GM23338 (cell line): Measurements from ENCODE around the gene NFE2. TPM values are rescaled to one million over a fixed set of nuclear protein-coding genes. Genes with fewer than 3 reads are reported as not detected.

Source experiments
- ATAC-seq: fragments of 200-7000 bp; cut with Tn5 transposase; 3 replicates; pipeline ENCODE4 v1.9.1; 2020
- DNase-seq: peaks from one replicate; pipeline ENCODE4 v3.0.0-alpha.2; 2015; ENCODE audit warnings: low spot score
- H2AFZ ChIP-seq: fragments of 200-600 bp; sonication (generic); 2 replicates; pipeline ENCODE4 v1.8.0; 2016; ENCODE audit warnings: antibody characterized with exemption, mild to moderate bottlenecking, moderate library complexity
- H3F3A ChIP-seq: fragments of 200-600 bp; sonication (generic); replicated peaks from 2 replicates; pipeline ENCODE4 v1.8.0; 2017; ENCODE audit warnings: antibody characterized with exemption, mixed run types, low read depth
- H3K27ac ChIP-seq: fragments of 200-600 bp; sonication (generic); 2 replicates; pipeline ENCODE4 v1.6.1; 2016; ENCODE audit warnings: low read depth
- H3K27me3 ChIP-seq: fragments of 200-600 bp; sonication (generic); 2 replicates; pipeline ENCODE4 v1.8.0; 2016; ENCODE audit warnings: mild to moderate bottlenecking, mixed run types, moderate library complexity; ENCODE audit not compliant: insufficient read depth
- H3K36me3 ChIP-seq: fragments of 200-600 bp; sonication (generic); 2 replicates; pipeline ENCODE4 v1.8.0; 2016; ENCODE audit warnings: mild to moderate bottlenecking; ENCODE audit not compliant: insufficient read depth
- H3K4me1 ChIP-seq: fragments of 200-600 bp; sonication (generic); 2 replicates; pipeline ENCODE4 v1.8.0; 2016; ENCODE audit warnings: mild to moderate bottlenecking, moderate library complexity; ENCODE audit not compliant: insufficient read depth
- H3K4me2 ChIP-seq: fragments of 200-600 bp; sonication (generic); 2 replicates; pipeline ENCODE4 v1.7.1; 2017; ENCODE audit warnings: mixed run types
- H3K4me3 ChIP-seq: fragments of 200-600 bp; sonication (generic); 2 replicates; pipeline ENCODE4 v1.6.1; 2016; ENCODE audit warnings: mixed run types
- H3K79me2 ChIP-seq: fragments of 200-600 bp; sonication (generic); replicated peaks from 2 replicates; pipeline ENCODE4 v1.8.0; 2017; ENCODE audit warnings: mild to moderate bottlenecking; ENCODE audit not compliant: insufficient read depth
- H3K9me2 ChIP-seq: fragments of 200-600 bp; sonication (generic); 2 replicates; pipeline ENCODE4 v1.8.0; 2017; ENCODE audit not compliant: insufficient read depth
- H4K20me1 ChIP-seq: fragments of 200-600 bp; sonication (generic); replicated peaks from 2 replicates; pipeline ENCODE4 v1.8.0; 2017; ENCODE audit warnings: mild to moderate bottlenecking; ENCODE audit not compliant: insufficient read depth
- H3K27ac Mint-ChIP-seq: 2 replicates; pipeline ENCODE4 v1.8.0; 2020; ENCODE audit warnings: inconsistent platforms, mild to moderate bottlenecking, moderate library complexity, mixed read lengths
- H3K27me3 Mint-ChIP-seq: 3 replicates; pipeline ENCODE4 v1.8.0; 2022; ENCODE audit warnings: low read depth, mild to moderate bottlenecking, moderate library complexity, mixed read lengths, inconsistent platforms; ENCODE audit not compliant: insufficient read depth, poor library complexity
- H3K36me3 Mint-ChIP-seq: 3 replicates; pipeline ENCODE4 v1.8.0; 2021; ENCODE audit warnings: low read depth, mild to moderate bottlenecking, inconsistent platforms, moderate library complexity, mixed read lengths
- H3K4me1 Mint-ChIP-seq: 3 replicates; pipeline ENCODE4 v1.8.0; 2020; ENCODE audit warnings: mild to moderate bottlenecking, inconsistent platforms, mixed read lengths
- H3K4me3 Mint-ChIP-seq: 3 replicates; pipeline ENCODE4 v1.8.0; 2021; ENCODE audit warnings: moderate library complexity, mild to moderate bottlenecking, inconsistent platforms, mixed read lengths
- H3K9me3 Mint-ChIP-seq: 3 replicates; pipeline ENCODE4 v1.8.0; 2020; ENCODE audit warnings: moderate library complexity, mild to moderate bottlenecking, inconsistent platforms, mixed read lengths
- CREB1 ChIP-seq: fragments of 250-450 bp; sonication (Bioruptor Pico); IDR thresholded peaks from 2 replicates; pipeline ENCODE4 v1.5.0; 2020; ENCODE audit warnings: low read depth, mild to moderate bottlenecking, moderate library complexity
- CTCF ChIP-seq, 2 experiments: fragments of 200-600 bp in 1 of 2; sonication (generic) in 1 of 2; conservative IDR thresholded peaks; 2 replicates each; pipeline versions ENCODE4 v1.5.1 to v1.6.1; 2016 to 2017; ENCODE audit warnings: antibody characterized with exemption in 2 of 2, low read depth in 2 of 2, mild to moderate bottlenecking in 2 of 2, moderate library complexity in 1 of 2
- EZH2 ChIP-seq: fragments of 200-600 bp; sonication (generic); IDR thresholded peaks from one replicate; pipeline ENCODE4 v1.8.0; 2017; ENCODE audit warnings: antibody characterized with exemption, mild to moderate bottlenecking, low read depth; ENCODE audit not compliant: unreplicated experiment
- EZH2phosphoT487 ChIP-seq: fragments of 200-600 bp; sonication (generic); IDR thresholded peaks from one replicate; pipeline ENCODE4 v1.8.1; 2018; ENCODE audit warnings: antibody characterized with exemption; ENCODE audit not compliant: unreplicated experiment
- JUNB ChIP-seq: IDR thresholded peaks from one replicate; pipeline ENCODE4 v1.6.1; 2016; ENCODE audit warnings: antibody characterized with exemption; ENCODE audit not compliant: unreplicated experiment
- NANOG ChIP-seq: IDR thresholded peaks from 2 replicates; pipeline ENCODE4 v1.6.1; 2016; ENCODE audit warnings: antibody characterized with exemption, borderline replicate concordance
- POLR2AphosphoS5 ChIP-seq: IDR thresholded peaks from 2 replicates; pipeline ENCODE4 v1.6.1; 2016; ENCODE audit warnings: antibody characterized with exemption, low read depth
- REST ChIP-seq: IDR thresholded peaks from one replicate; pipeline ENCODE4 v1.6.1; 2018; ENCODE audit warnings: antibody characterized with exemption; ENCODE audit not compliant: unreplicated experiment
- STAT1 ChIP-seq: IDR thresholded peaks from one replicate; pipeline ENCODE4 v1.6.1; 2016; ENCODE audit warnings: antibody characterized with exemption; ENCODE audit not compliant: unreplicated experiment
- ZNF114 ChIP-seq: fragments of 250-450 bp; sonication (Bioruptor Pico); IDR thresholded peaks from 2 replicates; pipeline ENCODE4 v1.5.0; 2020; ENCODE audit warnings: mild to moderate bottlenecking, moderate library complexity
- ZNF331 ChIP-seq: fragments of 250-450 bp; sonication (Bioruptor Pico); IDR thresholded peaks from 2 replicates; pipeline ENCODE4 v1.5.0; 2020; ENCODE audit warnings: low read depth, mild to moderate bottlenecking, moderate library complexity
- polyA plus RNA-seq: library from polyadenylated mRNA; unstranded; fragments of >200 nt; fragmentation: Nextera tagmentation; extraction: Ambion mirVana; gene quantifications from 2 replicates; pipeline ENCODE4 v1.2.1, GENCODE V29; 2016
- total RNA-seq: library from RNA; depleted of rRNA; stranded (reverse); fragments of >200 nt; shearing (Covaris generic); gene quantifications from 2 replicates; pipeline ENCODE4 v1.2.3, GENCODE V29; 2014
- TF ChIP-seq, protein P1 (sequence below): fragments of 250-450 bp; sonication (Bioruptor Pico); IDR thresholded peaks from 2 replicates; pipeline ENCODE4 v1.5.0; 2020; ENCODE audit warnings: mild to moderate bottlenecking, moderate library complexity
- TF ChIP-seq, protein P2 (sequence below): IDR thresholded peaks from 2 replicates; pipeline ENCODE4 v1.6.1; 2016; ENCODE audit warnings: antibody characterized with exemption

Gene NFE2
- total and polyA plus RNA-seq, 2 experiments from 2014 or later, result 1.3 to 1.8 TPM

DNA sequence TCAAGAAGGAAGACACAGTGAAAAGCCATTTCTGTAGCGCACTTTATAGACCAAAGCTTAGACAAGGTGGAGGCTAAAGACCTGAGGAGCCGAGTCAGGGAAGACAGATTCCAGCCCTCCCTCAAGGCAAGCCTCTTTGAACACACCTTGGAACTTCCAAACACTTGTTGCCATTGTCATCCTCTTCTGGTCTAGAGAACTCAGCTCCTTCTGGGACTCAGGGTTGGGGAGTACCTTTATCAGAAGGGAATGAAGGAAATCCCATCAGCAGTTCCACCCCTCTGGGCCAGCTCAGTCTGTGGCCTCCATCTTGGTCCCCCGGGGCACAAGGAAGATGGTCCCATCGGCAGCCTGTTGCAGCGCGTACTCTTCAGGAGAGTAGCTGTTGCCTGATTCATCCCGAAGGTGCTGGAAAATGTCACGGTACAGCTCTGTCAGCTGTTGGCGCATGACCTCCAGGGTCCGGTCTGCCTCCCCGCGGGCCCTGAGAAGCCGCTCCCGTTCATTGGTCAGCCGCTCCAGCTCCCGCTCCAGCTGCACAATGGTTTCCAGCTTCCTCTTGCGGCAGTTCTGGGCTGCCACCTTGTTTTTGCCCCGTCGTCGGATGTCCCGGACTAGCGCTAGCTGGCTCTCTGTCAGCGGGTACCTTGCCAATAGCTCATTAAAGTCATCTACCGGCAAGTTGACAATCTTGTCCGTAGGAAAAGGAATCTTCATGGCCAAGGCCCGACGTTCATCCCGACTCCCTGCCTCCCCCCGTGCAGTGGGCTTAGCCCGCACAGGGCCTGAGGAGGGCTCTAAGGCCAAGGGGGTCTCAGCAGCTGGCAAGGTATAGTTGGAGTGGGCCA is 8.5 kb downstream of the NFE2 start:
- no peak for TF ChIP-seq JUNB
- no peak for TF ChIP-seq STAT1
- no peak for TF ChIP-seq ZNF331 (CRISPR knock-in tag)
- no peak for TF ChIP-seq ZNF114 (CRISPR knock-in tag)
- no peak for TF ChIP-seq REST
- TF ChIP-seq, protein P1, sequence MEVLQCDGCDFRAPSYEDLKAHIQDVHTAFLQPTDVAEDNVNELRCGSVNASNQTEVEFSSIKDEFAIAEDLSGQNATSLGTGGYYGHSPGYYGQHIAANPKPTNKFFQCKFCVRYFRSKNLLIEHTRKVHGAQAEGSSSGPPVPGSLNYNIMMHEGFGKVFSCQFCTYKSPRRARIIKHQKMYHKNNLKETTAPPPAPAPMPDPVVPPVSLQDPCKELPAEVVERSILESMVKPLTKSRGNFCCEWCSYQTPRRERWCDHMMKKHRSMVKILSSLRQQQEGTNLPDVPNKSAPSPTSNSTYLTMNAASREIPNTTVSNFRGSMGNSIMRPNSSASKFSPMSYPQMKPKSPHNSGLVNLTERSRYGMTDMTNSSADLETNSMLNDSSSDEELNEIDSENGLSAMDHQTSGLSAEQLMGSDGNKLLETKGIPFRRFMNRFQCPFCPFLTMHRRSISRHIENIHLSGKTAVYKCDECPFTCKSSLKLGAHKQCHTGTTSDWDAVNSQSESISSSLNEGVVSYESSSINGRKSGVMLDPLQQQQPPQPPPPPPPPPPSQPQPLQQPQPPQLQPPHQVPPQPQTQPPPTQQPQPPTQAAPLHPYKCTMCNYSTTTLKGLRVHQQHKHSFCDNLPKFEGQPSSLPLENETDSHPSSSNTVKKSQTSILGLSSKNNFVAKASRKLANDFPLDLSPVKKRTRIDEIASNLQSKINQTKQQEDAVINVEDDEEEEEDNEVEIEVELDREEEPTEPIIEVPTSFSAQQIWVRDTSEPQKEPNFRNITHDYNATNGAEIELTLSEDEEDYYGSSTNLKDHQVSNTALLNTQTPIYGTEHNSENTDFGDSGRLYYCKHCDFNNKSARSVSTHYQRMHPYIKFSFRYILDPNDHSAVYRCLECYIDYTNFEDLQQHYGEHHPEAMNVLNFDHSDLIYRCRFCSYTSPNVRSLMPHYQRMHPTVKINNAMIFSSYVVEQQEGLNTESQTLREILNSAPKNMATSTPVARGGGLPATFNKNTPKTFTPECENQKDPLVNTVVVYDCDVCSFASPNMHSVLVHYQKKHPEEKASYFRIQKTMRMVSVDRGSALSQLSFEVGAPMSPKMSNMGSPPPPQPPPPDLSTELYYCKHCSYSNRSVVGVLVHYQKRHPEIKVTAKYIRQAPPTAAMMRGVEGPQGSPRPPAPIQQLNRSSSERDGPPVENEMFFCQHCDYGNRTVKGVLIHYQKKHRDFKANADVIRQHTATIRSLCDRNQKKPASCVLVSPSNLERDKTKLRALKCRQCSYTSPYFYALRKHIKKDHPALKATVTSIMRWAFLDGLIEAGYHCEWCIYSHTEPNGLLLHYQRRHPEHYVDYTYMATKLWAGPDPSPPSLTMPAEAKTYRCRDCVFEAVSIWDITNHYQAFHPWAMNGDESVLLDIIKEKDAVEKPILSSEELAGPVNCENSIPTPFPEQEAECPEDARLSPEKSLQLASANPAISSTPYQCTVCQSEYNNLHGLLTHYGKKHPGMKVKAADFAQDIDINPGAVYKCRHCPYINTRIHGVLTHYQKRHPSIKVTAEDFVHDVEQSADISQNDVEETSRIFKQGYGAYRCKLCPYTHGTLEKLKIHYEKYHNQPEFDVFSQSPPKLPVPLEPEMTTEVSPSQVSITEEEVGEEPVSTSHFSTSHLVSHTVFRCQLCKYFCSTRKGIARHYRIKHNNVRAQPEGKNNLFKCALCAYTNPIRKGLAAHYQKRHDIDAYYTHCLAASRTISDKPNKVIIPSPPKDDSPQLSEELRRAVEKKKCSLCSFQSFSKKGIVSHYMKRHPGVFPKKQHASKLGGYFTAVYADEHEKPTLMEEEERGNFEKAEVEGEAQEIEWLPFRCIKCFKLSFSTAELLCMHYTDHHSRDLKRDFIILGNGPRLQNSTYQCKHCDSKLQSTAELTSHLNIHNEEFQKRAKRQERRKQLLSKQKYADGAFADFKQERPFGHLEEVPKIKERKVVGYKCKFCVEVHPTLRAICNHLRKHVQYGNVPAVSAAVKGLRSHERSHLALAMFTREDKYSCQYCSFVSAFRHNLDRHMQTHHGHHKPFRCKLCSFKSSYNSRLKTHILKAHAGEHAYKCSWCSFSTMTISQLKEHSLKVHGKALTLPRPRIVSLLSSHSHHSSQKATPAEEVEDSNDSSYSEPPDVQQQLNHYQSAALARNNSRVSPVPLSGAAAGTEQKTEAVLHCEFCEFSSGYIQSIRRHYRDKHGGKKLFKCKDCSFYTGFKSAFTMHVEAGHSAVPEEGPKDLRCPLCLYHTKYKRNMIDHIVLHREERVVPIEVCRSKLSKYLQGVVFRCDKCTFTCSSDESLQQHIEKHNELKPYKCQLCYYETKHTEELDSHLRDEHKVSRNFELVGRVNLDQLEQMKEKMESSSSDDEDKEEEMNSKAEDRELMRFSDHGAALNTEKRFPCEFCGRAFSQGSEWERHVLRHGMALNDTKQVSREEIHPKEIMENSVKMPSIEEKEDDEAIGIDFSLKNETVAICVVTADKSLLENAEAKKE (CRISPR knock-in tag), result no peak
- TF ChIP-seq POLR2AphosphoS5, result no peak
- no peak for TF ChIP-seq EZH2phosphoT487
- TF ChIP-seq CREB1 (CRISPR knock-in tag), result no peak
- TF ChIP-seq, protein P2, sequence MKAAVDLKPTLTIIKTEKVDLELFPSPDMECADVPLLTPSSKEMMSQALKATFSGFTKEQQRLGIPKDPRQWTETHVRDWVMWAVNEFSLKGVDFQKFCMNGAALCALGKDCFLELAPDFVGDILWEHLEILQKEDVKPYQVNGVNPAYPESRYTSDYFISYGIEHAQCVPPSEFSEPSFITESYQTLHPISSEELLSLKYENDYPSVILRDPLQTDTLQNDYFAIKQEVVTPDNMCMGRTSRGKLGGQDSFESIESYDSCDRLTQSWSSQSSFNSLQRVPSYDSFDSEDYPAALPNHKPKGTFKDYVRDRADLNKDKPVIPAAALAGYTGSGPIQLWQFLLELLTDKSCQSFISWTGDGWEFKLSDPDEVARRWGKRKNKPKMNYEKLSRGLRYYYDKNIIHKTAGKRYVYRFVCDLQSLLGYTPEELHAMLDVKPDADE, result no peak
- no peak for TF ChIP-seq EZH2
- no peak for TF ChIP-seq CTCF (conservative IDR thresholded peaks at IDR 0.05; ENCODE audit: low read depth in 2 of 2)
- TF ChIP-seq NANOG, result no peak
- Histone ChIP-seq H3K27me3 (no peaks in the 10 kb centered on the region), H3K9me2 (no peaks in the 10 kb centered on the region), H3K4me3 (no peak overlapping the region), H4K20me1 (no peaks in the 10 kb centered on the region; the same call in 1 of the 2 replicates), H3K4me1 (no peaks in the 10 kb centered on the region), H3K36me3 (no peaks in the 10 kb centered on the region; the same call in 1 of the 2 replicates), H3F3A (peaks cover 32% of the 10 kb centered on the region), H3K79me2 (no peaks in the 10 kb centered on the region), H3K4me2 (no peak overlapping the region), H3K27ac (no peak overlapping the region), H2AFZ (no peak overlapping the region)
- Mint-ChIP-seq H3K9me3 (no peaks in the 10 kb centered on the region), H3K4me3 (no peak overlapping the region), H3K4me1 (no peaks in the 10 kb centered on the region; the same call in 2 of the 3 replicates), H3K27ac (no peak overlapping the region), H3K27me3 (peaks cover 14% of the 10 kb centered on the region), H3K36me3 (no peaks in the 10 kb centered on the region; the same call in 2 of the 3 replicates)
- no peak for DNase-seq
- no peak for ATAC-seq
